ENCODE results near the gene ZNF576. TPM values are rescaled to one million over a fixed set of nuclear protein-coding genes. Genes with fewer than 3 reads are reported as not detected.

The ZNF576 gene
- total RNA-seq, 1 donor from 2014 or later, result 9.5 TPM

DNA sequence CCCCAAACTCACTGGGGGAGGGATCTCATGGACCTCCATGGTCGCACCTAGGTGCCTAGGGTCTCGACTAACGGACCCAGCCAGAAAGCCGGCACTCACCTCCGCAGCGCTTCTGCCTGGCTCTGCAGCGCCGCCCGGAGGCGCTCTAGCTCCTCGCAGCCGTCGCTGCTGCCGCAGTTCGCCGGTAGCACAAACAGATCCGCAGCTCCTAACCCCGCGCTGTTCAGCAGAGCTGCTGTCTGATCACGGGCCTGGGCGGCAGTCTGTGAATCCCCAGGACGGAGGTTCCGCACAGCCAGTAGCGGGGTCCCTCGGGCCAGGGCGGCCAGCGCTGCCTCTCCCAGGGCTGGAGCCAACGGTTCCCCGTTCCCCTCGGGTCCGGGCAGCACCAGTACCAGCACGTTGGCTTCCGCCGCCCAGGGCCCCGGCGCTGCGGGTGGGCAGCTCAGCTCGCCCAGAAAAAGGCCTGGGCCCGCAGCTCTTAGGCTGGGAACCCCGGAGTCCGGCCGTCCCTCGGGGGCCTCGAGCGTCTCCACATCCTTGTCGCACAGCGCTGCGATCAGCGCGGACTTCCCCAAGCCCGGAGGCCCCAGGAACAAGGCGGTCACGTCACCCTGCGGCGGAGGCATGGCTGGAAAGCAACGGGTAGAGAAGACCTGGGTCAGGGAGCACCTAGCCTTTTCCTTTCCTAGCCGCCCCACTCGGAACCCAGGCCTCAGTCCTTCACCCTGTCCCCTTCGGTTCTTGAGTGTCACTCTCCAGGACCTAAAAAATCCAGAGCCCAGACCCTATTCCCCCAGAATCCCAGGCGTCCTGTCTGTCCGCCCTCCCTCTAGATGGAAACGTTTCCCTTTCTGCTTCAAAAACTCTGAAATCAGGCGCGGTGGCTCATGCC, 1.4 kb upstream of the ZNF576 start:
- DNase-seq (ENCODE audit: low read depth), result peak; percentile 48
- Histone ChIP-seq H3K27me3 (ENCODE audit: control insufficient read depth, insufficient read depth, low read length) (no peaks in the 10 kb centered on the region), H3K4me3 (ENCODE audit: low read depth, low read length) (peak overlapping the region; percentile 71), H3K36me3 (ENCODE audit: control insufficient read depth, insufficient read depth, low read length) (peaks cover 30% of the 10 kb centered on the region)
- no peak for FAIRE-seq
- peak; percentile 97 for TF ChIP-seq CTCF (IDR thresholded peaks at IDR 0.05; ENCODE audit: insufficient read depth, low read length, severe bottlenecking)

- Histone ChIP-seq H3K27me3 (ENCODE audit: control insufficient read depth, insufficient read depth, low read length) (no peaks in the 10 kb centered on the region), H3K4me3 (ENCODE audit: low read depth, low read length) (peak overlapping the region; percentile 71), H3K36me3 (ENCODE audit: control insufficient read depth, insufficient read depth, low read length) (peaks cover 30% of the 10 kb centered on the region)
- TF ChIP-seq CTCF (IDR thresholded peaks at IDR 0.05; ENCODE audit: insufficient read depth, low read length, severe bottlenecking), result no peak
- no peak for DNase-seq (ENCODE audit: low read depth)
- FAIRE-seq, result no peak
Measured at GRCh38 chr19:43595605-43595998, 793 bp upstream of the ZNF576 start.

- TF ChIP-seq CTCF (IDR thresholded peaks at IDR 0.05; ENCODE audit: insufficient read depth, low read length, severe bottlenecking), result no peak
- FAIRE-seq, result no peak
- peaks cover 27% of the 10 kb centered on the region for H3K36me3 ChIP-seq (ENCODE audit: control insufficient read depth, insufficient read depth, low read length)
- peak overlapping the region; percentile 84 for H3K4me3 ChIP-seq (ENCODE audit: low read depth, low read length)
- H3K27me3 ChIP-seq (ENCODE audit: control insufficient read depth, insufficient read depth, low read length), result no peaks in the 10 kb centered on the region
- DNase-seq (ENCODE audit: low read depth), result no peak
Measured at GRCh38 chr19:43596842-43597461, 557 bp downstream of the ZNF576 start.

DNA sequence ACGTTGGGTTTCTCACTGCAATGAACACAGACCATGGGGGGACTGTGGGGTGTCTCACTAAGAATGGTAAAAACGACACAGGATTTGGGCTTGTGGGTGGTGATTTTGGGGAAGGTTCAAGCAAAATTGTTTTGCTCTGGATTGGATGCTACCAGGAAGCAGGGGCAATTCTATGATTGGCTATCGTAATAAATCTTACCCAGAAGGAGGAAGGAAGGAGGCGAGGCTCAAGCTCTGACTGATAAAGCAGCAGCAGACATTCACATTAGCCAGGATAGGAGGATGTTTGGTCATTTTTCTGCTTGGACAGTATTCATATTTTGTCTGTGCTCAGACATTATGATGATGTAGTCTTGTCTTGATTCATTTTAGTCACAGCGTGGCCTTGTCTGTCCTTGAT, 1.5 kb downstream of the ZNF576 start:
- no peaks in the 10 kb centered on the region for H3K27me3 ChIP-seq (ENCODE audit: control insufficient read depth, insufficient read depth, low read length)
- DNase-seq (ENCODE audit: low read depth) (no peak), FAIRE-seq (no peak)
- peaks cover 23% of the 10 kb centered on the region for H3K36me3 ChIP-seq (ENCODE audit: control insufficient read depth, insufficient read depth, low read length)
- TF ChIP-seq CTCF (IDR thresholded peaks at IDR 0.05; ENCODE audit: insufficient read depth, low read length, severe bottlenecking), result no peak
- H3K4me3 ChIP-seq (ENCODE audit: low read depth, low read length), result no peak overlapping the region

GRCh38 chr19:43598445-43599240, 2.2 kb downstream of the ZNF576 start:
- no peak for TF ChIP-seq CTCF (IDR thresholded peaks at IDR 0.05; ENCODE audit: insufficient read depth, low read length, severe bottlenecking)
- no peak overlapping the region for H3K4me3 ChIP-seq (ENCODE audit: low read depth, low read length)
- DNase-seq (ENCODE audit: low read depth) (no peak), FAIRE-seq (no peak)
- peaks cover 18% of the 10 kb centered on the region for H3K36me3 ChIP-seq (ENCODE audit: control insufficient read depth, insufficient read depth, low read length)
- no peaks in the 10 kb centered on the region for H3K27me3 ChIP-seq (ENCODE audit: control insufficient read depth, insufficient read depth, low read length)
